NB4 (cell line): ENCODE measurements around the gene CEP131.
A peak's percentile ranks its signal among the peaks of the same experiment; 100 is the strongest.

Source experiments
- DNase-seq: peaks from one replicate; pipeline ENCODE4 v3.0.0; 2010; ENCODE audit warnings: low read depth
- H3K4me3 ChIP-seq: one replicate; pipeline ENCODE4 v1.5.1; 2011; ENCODE audit warnings: mild to moderate bottlenecking, low read depth, low read length, moderate library complexity
- CTCF ChIP-seq: IDR thresholded peaks from one replicate; pipeline ENCODE4 v1.5.1; 2012; ENCODE audit warnings: low read depth, low read length
- MAX ChIP-seq: IDR thresholded peaks from 2 replicates; pipeline ENCODE4 v1.6.1; 2011; ENCODE audit warnings: low read depth, low read length
- MYC ChIP-seq: IDR thresholded peaks from 2 replicates; pipeline ENCODE4 v1.6.1; 2011; ENCODE audit warnings: low read depth, low read length
- POLR2A ChIP-seq: IDR thresholded peaks from 2 replicates; pipeline ENCODE4 v1.6.1; 2011; ENCODE audit warnings: mild to moderate bottlenecking; ENCODE audit not compliant: insufficient read length; ENCODE audit errors: extremely low read depth

The CEP131 gene

GRCh38 chr17:81161536-81161935 is 61.2 kb downstream of the CEP131 start:
- DNase-seq: no peak
- H3K4me3 ChIP-seq: no peak overlapping the region
- no peak for TF ChIP-seq POLR2A
- no peak for TF ChIP-seq CTCF
- no peak for TF ChIP-seq MAX
- TF ChIP-seq MYC: no peak

- H3K4me3 ChIP-seq: no peak overlapping the region
- no peak for TF ChIP-seq POLR2A
- TF ChIP-seq CTCF: no peak
- TF ChIP-seq MYC: no peak
- DNase-seq: no peak
Observed at GRCh38 chr17:81160747-81161453, 61.9 kb downstream of the CEP131 start.

GRCh38 chr17:81160306-81160705 is 62.5 kb downstream of the CEP131 start:
- DNase-seq: peak; percentile 39
- TF ChIP-seq MYC (no peak), MAX (no peak), CTCF (no peak), POLR2A (no peak)
- no peak overlapping the region for H3K4me3 ChIP-seq

GRCh38 chr17:81159611-81160265 is 63.0 kb downstream of the CEP131 start:
- no peak for DNase-seq
- TF ChIP-seq CTCF (no peak), MYC (no peak), POLR2A (no peak), MAX (no peak)
- no peak overlapping the region for H3K4me3 ChIP-seq

- no peak for DNase-seq
- H3K4me3 ChIP-seq: no peak overlapping the region
- TF ChIP-seq MYC: no peak
- TF ChIP-seq POLR2A: no peak
- no peak for TF ChIP-seq MAX
- no peak for TF ChIP-seq CTCF
Observed at GRCh38 chr17:81158688-81159590, 63.8 kb downstream of the CEP131 start.
